Osteocyte (in vitro differentiated cells): ENCODE results near the gene ZNF423. TPM values are rescaled to one million over a fixed set of nuclear protein-coding genes. Genes with fewer than 3 reads are reported as not detected.

ENCODE experiments used
- DNase-seq: peaks from one replicate; pipeline ENCODE4 v3.0.0; 2021; ENCODE audit warnings: mixed read lengths; ENCODE audit not compliant: unreplicated experiment; ENCODE audit errors: extremely low spot score
- H3K27ac Mint-ChIP-seq: one replicate; pipeline ENCODE4 v1.8.0; 2021; ENCODE audit warnings: mild to moderate bottlenecking, mixed read lengths; ENCODE audit not compliant: unreplicated experiment
- H3K27me3 Mint-ChIP-seq: one replicate; pipeline ENCODE4 v1.8.0; 2021; ENCODE audit warnings: mixed read lengths; ENCODE audit not compliant: unreplicated experiment
- H3K36me3 Mint-ChIP-seq: one replicate; pipeline ENCODE4 v1.8.0; 2021; ENCODE audit warnings: mixed read lengths; ENCODE audit not compliant: unreplicated experiment
- H3K4me1 Mint-ChIP-seq: one replicate; pipeline ENCODE4 v1.8.0; 2021; ENCODE audit warnings: mixed read lengths; ENCODE audit not compliant: unreplicated experiment
- H3K4me3 Mint-ChIP-seq: one replicate; pipeline ENCODE4 v1.8.0; 2021; ENCODE audit warnings: mild to moderate bottlenecking, moderate library complexity, mixed read lengths; ENCODE audit not compliant: unreplicated experiment
- H3K9me3 Mint-ChIP-seq: one replicate; pipeline ENCODE4 v1.8.0; 2021; ENCODE audit warnings: mixed read lengths; ENCODE audit not compliant: unreplicated experiment
- total RNA-seq: library from RNA; stranded (reverse); gene quantifications from 2 replicates; pipeline ENCODE4 v1.2.1, GENCODE V29; 2021
- TF ChIP-seq, protein P1 (sequence below): fragments of 200-600 bp; sonication (generic); IDR thresholded peaks from 2 replicates; pipeline ENCODE4 v1.5.0; 2021; ENCODE audit warnings: antibody characterized with exemption, mild to moderate bottlenecking, moderate library complexity

ZNF423 gene
- total RNA-seq, 1 donor from 2014 or later = 25.1 TPM

DNA sequence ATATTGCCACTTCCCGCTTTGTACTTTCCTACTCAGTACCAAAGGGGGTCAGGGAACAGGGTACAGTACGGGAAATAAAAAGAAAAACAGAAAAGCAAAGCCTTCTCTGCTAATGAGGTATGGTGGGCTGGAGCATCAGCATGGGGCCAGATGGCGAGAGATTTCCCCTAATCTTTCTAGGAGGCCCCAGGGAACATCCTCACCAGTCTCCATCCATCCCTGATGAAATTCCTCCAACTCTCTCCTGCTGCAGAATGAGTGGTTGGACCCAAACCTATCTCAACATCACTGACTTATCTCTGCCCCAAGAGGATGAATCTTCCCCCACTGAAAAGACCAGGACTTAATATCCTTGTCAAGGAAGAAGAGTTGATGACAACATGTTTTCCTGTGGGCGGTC lies 296.7 kb downstream of the ZNF423 start:
- Mint-ChIP-seq H3K4me3 (no peak overlapping the region), H3K27me3 (peaks cover 6% of the 10 kb centered on the region), H3K36me3 (no peaks in the 10 kb centered on the region), H3K9me3 (no peaks in the 10 kb centered on the region), H3K27ac (no peak overlapping the region), H3K4me1 (peaks cover 13% of the 10 kb centered on the region)
- TF ChIP-seq, protein P1, sequence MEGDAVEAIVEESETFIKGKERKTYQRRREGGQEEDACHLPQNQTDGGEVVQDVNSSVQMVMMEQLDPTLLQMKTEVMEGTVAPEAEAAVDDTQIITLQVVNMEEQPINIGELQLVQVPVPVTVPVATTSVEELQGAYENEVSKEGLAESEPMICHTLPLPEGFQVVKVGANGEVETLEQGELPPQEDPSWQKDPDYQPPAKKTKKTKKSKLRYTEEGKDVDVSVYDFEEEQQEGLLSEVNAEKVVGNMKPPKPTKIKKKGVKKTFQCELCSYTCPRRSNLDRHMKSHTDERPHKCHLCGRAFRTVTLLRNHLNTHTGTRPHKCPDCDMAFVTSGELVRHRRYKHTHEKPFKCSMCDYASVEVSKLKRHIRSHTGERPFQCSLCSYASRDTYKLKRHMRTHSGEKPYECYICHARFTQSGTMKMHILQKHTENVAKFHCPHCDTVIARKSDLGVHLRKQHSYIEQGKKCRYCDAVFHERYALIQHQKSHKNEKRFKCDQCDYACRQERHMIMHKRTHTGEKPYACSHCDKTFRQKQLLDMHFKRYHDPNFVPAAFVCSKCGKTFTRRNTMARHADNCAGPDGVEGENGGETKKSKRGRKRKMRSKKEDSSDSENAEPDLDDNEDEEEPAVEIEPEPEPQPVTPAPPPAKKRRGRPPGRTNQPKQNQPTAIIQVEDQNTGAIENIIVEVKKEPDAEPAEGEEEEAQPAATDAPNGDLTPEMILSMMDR = no peak
- no peak for DNase-seq

DNA sequence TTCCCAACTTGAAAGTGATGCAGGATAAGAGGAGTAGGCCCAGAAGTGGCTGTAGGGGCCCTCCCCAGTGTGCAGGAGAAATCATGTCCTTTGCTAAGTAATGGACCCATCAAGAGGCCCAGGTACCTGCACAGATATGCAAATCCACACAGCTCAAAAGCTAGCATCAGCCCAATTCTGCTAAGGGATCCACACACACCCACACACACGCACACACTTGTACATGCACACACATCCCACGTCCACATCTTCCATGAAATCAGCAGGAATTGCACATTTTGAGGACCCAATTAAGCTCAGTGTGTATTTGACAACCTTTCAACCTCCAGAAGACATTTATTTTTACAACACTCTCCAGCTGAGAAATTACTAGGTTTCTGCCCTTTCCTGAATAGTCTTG lies 297.5 kb downstream of the ZNF423 start:
- Mint-ChIP-seq H3K36me3 (no peaks in the 10 kb centered on the region), H3K4me3 (no peak overlapping the region), H3K9me3 (no peaks in the 10 kb centered on the region), H3K27me3 (peaks cover 6% of the 10 kb centered on the region), H3K4me1 (peaks cover 7% of the 10 kb centered on the region), H3K27ac (no peak overlapping the region)
- no peak for DNase-seq
- TF ChIP-seq, protein P1 = no peak

DNA sequence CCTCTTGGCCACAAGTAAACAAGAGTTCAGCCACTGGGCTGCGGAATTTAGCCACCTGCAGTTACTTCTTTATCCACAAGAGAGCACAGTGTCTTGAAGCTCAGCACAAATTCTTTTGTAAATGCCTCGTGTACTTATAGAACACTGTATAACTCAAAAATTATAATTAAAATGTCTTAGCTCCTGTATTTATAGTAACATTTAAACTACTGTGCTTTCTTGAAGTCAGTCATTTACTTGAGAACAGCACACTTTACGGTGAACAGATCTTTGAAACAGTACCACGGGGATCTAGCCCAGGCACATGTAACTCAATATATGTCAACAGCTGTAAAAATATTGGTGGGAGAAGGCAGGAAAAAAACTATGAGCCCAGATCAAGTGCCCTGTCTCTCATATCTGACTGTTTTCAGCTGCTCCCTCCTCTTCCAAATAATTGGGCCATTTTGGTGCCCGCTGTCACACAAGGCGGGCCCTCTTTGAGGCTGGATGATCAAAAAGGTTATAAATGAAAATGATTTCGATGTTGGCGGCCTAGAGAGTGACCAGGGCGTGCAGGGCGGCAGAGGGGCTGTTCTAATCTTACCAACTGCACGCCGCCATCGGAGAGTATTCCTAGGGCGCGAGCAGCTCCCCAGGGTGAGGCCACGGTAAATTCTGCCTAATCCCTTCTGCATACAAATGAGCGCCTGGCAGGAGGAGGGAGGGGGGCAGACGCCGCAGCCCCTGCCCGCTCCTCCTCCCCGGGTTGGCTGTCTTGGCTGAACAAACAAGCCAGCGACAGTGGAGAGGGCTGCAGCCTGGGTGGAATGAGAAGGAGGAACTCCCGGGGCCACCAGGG lies 299.1 kb downstream of the ZNF423 start:
- TF ChIP-seq, protein P1 = peak; percentile 81
- peaks cover 4% of the 10 kb centered on the region for H3K4me1 Mint-ChIP-seq
- H3K27me3 Mint-ChIP-seq = peaks cover 3% of the 10 kb centered on the region
- no peaks in the 10 kb centered on the region for H3K36me3 Mint-ChIP-seq
- no peak overlapping the region for H3K27ac Mint-ChIP-seq
- H3K9me3 Mint-ChIP-seq = no peaks in the 10 kb centered on the region
- DNase-seq = no peak
- H3K4me3 Mint-ChIP-seq = no peak overlapping the region

DNA sequence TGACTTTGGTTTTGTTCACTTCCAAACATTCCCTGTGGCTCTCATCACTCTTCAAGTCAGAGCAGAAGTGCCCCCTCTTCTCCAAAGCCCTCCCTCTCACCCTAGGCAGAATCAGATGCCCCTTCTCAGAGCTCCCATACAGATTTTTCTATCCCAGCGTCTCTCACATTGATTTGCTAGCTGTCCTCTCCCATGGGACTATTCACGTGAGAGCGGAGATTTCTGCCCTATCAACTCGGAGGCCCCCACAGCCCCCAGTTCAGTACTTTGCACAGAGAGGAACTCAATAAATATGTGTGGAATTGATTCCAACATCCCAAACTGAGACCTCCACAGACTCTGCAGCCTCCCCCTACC lies 299.7 kb downstream of the ZNF423 start:
- H3K27ac Mint-ChIP-seq = no peak overlapping the region
- no peaks in the 10 kb centered on the region for H3K36me3 Mint-ChIP-seq
- TF ChIP-seq, protein P1 = no peak
- peaks cover 4% of the 10 kb centered on the region for H3K4me1 Mint-ChIP-seq
- peaks cover 3% of the 10 kb centered on the region for H3K27me3 Mint-ChIP-seq
- DNase-seq = no peak
- no peak overlapping the region for H3K4me3 Mint-ChIP-seq
- H3K9me3 Mint-ChIP-seq = no peaks in the 10 kb centered on the region

DNA sequence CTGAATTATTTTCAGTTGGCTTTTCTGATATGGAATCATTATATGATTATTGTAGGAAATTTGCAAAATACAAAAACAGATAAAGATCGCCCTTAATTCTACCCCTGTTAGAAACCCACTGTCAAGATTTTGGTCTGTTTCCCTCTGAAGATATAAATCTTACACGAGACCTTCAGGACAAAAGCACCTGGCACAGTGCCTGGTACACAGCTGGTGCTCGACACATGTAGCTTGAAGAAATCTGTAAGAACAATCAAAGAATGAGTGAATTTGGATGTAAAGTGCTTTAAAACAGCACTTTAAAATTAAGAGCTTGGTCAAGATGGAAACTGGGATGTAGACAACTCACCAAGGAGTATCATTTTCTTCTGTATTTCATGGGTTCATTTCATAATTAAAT lies 301.2 kb downstream of the ZNF423 start:
- H3K27me3 Mint-ChIP-seq = peaks cover 11% of the 10 kb centered on the region
- H3K27ac Mint-ChIP-seq = no peak overlapping the region
- no peak for DNase-seq
- no peak overlapping the region for H3K4me3 Mint-ChIP-seq
- no peaks in the 10 kb centered on the region for H3K36me3 Mint-ChIP-seq
- H3K9me3 Mint-ChIP-seq = no peaks in the 10 kb centered on the region
- H3K4me1 Mint-ChIP-seq = peaks cover 4% of the 10 kb centered on the region
- TF ChIP-seq, protein P1 = no peak
